GM10266 (cell line): ENCODE data around the gene FGD3.

Source experiments
- DNase-seq: peaks from one replicate; pipeline ENCODE4 v3.0.0; 2012; ENCODE audit errors: extremely low spot score
- CTCF ChIP-seq: IDR thresholded peaks from 2 replicates; pipeline ENCODE4 v1.5.1; 2012; ENCODE audit warnings: mild to moderate bottlenecking, low read depth; ENCODE audit not compliant: control insufficient read depth, insufficient read depth; ENCODE audit errors: missing control alignments

Gene FGD3

GRCh38 chr9:93020151-93020550, 72.8 kb downstream of the FGD3 start:
- DNase-seq, result no peak
- no peak for TF ChIP-seq CTCF

DNA sequence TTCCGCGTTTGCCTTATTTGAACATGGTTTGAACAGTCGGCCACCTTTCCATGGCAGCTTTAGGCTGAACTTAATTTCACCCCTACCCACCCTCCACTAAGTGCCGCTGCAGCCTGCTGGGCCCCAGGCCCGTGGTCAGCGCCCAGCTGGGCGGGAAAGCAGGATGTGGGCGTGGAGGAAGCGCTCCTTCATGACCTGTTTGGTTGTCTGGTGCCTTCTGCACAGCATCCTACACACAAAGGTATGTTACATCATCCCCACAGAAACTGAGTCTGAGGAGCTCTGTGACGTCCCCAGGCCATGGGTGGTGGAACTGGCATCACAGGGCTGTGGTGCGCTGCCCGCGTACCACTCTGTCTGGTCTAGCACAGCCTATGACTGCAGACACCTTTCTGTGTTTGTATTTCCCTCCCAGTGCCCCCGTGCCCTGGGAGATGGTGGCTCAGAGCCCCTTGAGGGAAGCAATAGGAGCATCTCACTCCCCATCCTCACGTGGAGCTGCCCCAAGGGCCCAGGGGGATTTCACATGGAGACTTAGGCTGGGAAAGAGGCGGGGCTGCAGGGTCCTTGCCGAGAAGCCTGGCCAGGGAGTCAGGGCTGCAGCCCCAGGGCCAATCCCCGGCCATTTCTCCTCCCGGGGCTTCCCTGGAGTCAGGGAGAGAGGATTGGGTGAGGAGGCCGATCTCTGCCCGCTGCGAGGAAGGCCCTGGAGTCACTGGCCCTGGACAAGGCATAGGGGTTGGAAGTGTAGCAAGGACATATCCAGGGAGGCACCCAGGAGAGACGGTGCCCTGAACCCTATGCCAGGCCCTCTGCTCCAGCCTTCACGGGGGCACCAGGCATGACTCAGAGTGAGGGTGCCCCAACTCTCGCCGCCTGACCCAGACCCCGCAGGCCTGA, 73.7 kb downstream of the FGD3 start:
- DNase-seq, result no peak
- TF ChIP-seq CTCF, result no peak

- no peak for DNase-seq
- no peak for TF ChIP-seq CTCF
Observed at GRCh38 chr9:93022066-93022465, 74.7 kb downstream of the FGD3 start.

GRCh38 chr9:93022721-93023520, 75.6 kb downstream of the FGD3 start:
- no peak for DNase-seq
- TF ChIP-seq CTCF, result no peak

DNA sequence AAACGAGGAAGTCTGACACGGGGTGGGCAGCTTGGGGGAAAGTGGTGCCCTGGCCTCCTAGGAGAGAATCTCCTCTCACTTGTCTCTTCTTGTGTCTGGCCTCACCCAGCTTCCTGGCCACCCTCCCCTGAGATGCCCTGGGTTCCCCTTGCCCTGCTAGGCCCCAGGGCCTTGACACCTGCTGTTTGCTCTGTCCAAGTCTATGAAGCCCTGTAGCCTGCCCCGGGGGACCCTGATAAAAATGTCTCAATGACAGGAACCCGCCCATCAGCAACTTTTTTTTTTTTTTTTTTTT, 76.1 kb downstream of the FGD3 start:
- no peak for TF ChIP-seq CTCF

DNA sequence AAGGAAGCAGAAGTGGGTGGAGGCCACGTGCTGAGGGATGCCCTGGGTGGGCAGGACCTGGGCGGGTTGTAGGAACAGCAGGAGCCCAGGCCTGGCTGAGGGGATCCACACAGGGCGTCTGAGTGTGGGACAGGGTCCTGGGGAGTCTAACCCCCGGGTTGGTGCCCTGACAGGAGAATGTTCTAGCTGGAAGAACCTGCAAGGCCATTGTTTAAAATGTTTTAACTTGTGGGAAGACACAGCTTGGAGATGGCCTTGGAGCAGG, 77.3 kb downstream of the FGD3 start:
- DNase-seq, result no peak
- no peak for TF ChIP-seq CTCF

More for the DNA sequence above, 76.1 kb downstream of the FGD3 start:
- DNase-seq, result no peak
